Measurements from ENCODE around the gene XCL1.
"Not testable (repeated sequence)": the region's sequence is repeated elsewhere in the genome, so short reads cannot be mapped to it uniquely, and the experiment has no call there.

XCL1 gene

GRCh38 chr1:168567568-168567967, 8.8 kb upstream of the XCL1 start:
- DNase-seq (ENCODE audit: low read depth): no peak

- no peak for DNase-seq (ENCODE audit: low read depth)
These were observed 8.1 kb upstream of the XCL1 start for GRCh38 chr1:168568346-168568745.

- no peak for DNase-seq (ENCODE audit: low read depth)
These were observed 5.8 kb upstream of the XCL1 start for GRCh38 chr1:168570652-168571051.

- DNase-seq (ENCODE audit: low read depth): no peak
These were observed 3.8 kb upstream of the XCL1 start for GRCh38 chr1:168572633-168573032.

- peak; percentile 53 for DNase-seq (ENCODE audit: low read depth)
These were observed 2.2 kb upstream of the XCL1 start for GRCh38 chr1:168574234-168574633.

GRCh38 chr1:168578531-168579185, 2.3 kb downstream of the XCL1 start:
- not testable (repeated sequence) for DNase-seq (ENCODE audit: low read depth)

- DNase-seq (ENCODE audit: low read depth): not testable (repeated sequence)
These were observed 3.9 kb downstream of the XCL1 start for GRCh38 chr1:168580290-168580689.

- not testable (repeated sequence) for DNase-seq (ENCODE audit: low read depth)
These were observed 4.6 kb downstream of the XCL1 start for GRCh38 chr1:168580991-168581390.

- DNase-seq (ENCODE audit: low read depth): no peak
These were observed 5.6 kb downstream of the XCL1 start for GRCh38 chr1:168581817-168582572.

- DNase-seq (ENCODE audit: low read depth): peak; percentile 33
These were observed 6.4 kb downstream of the XCL1 start for GRCh38 chr1:168582688-168583336.

GRCh38 chr1:168583571-168583970, 7.2 kb downstream of the XCL1 start:
- DNase-seq (ENCODE audit: low read depth): no peak

GRCh38 chr1:168585191-168585590, 8.8 kb downstream of the XCL1 start:
- no peak for DNase-seq (ENCODE audit: low read depth)

- no peak for DNase-seq (ENCODE audit: low read depth)
These were observed 9.5 kb downstream of the XCL1 start for GRCh38 chr1:168585937-168586336.

GRCh38 chr1:168589167-168589566, 12.8 kb downstream of the XCL1 start:
- no peak for DNase-seq (ENCODE audit: low read depth)

- DNase-seq (ENCODE audit: low read depth): no peak
These were observed 14.7 kb downstream of the XCL1 start for GRCh38 chr1:168591066-168591465.

- no peak for DNase-seq (ENCODE audit: low read depth)
These were observed 15.3 kb downstream of the XCL1 start for GRCh38 chr1:168591641-168592250.

GRCh38 chr1:168595403-168595802, 19.0 kb downstream of the XCL1 start:
- DNase-seq (ENCODE audit: low read depth): not testable (repeated sequence)

GRCh38 chr1:168598125-168598524, 21.7 kb downstream of the XCL1 start:
- DNase-seq (ENCODE audit: low read depth): no peak

GRCh38 chr1:168598892-168599291, 22.5 kb downstream of the XCL1 start:
- no peak for DNase-seq (ENCODE audit: low read depth)

- DNase-seq (ENCODE audit: low read depth): no peak
These were observed 23.2 kb downstream of the XCL1 start for GRCh38 chr1:168599641-168600040.

- DNase-seq (ENCODE audit: low read depth): no peak
These were observed 24.6 kb downstream of the XCL1 start for GRCh38 chr1:168601051-168601450.

- DNase-seq (ENCODE audit: low read depth): peak; percentile 35
These were observed 27.2 kb downstream of the XCL1 start for GRCh38 chr1:168603501-168604110.

Measured in fibroblast of gingiva (primary cell).